Measurements from ENCODE around the gene SUFU.
A peak's percentile ranks its signal among the peaks of the same experiment; 100 is the strongest.
"Not testable (repeated sequence)": the region's sequence is repeated elsewhere in the genome, so short reads cannot be mapped to it uniquely, and the experiment has no call there.

Gene SUFU

GRCh38 chr10:102476466-102477141 is 27.2 kb upstream of the SUFU start:
- H3K27ac ChIP-seq: no peak overlapping the region
- no peak for DNase-seq (ENCODE audit: low read depth, low spot score)

- no peak for DNase-seq (ENCODE audit: low read depth, low spot score)
- H3K27ac ChIP-seq: no peak overlapping the region
These were observed 24.1 kb upstream of the SUFU start for GRCh38 chr10:102479651-102480050.

- no peak for DNase-seq (ENCODE audit: low read depth, low spot score)
- H3K27ac ChIP-seq: no peak overlapping the region
These were observed 23.4 kb upstream of the SUFU start for GRCh38 chr10:102480396-102480795.

GRCh38 chr10:102484021-102484420 is 19.8 kb upstream of the SUFU start:
- H3K27ac ChIP-seq: no peak overlapping the region
- DNase-seq (ENCODE audit: low read depth, low spot score): no peak

GRCh38 chr10:102485093-102485784 is 18.5 kb upstream of the SUFU start:
- DNase-seq (ENCODE audit: low read depth, low spot score): no peak
- no peak overlapping the region for H3K27ac ChIP-seq

GRCh38 chr10:102491136-102491535 is 12.6 kb upstream of the SUFU start:
- no peak overlapping the region for H3K27ac ChIP-seq
- no peak for DNase-seq (ENCODE audit: low read depth, low spot score)

- no peak overlapping the region for H3K27ac ChIP-seq
- no peak for DNase-seq (ENCODE audit: low read depth, low spot score)
These were observed 11.3 kb upstream of the SUFU start for GRCh38 chr10:102492344-102492939.

GRCh38 chr10:102492983-102493382 is 10.8 kb upstream of the SUFU start:
- H3K27ac ChIP-seq: peak overlapping the region; percentile 46

GRCh38 chr10:102493771-102494170 is 10.0 kb upstream of the SUFU start:
- peak overlapping the region; percentile 46 for H3K27ac ChIP-seq
- DNase-seq (ENCODE audit: low read depth, low spot score): peak; percentile 5

More at GRCh38 chr10:102492983-102493382, 10.8 kb upstream of the SUFU start:
- DNase-seq (ENCODE audit: low read depth, low spot score): peak; percentile 6

- no peak for DNase-seq (ENCODE audit: low read depth, low spot score)
These were observed 6.2 kb upstream of the SUFU start for GRCh38 chr10:102497545-102497944.

GRCh38 chr10:102499356-102499755 is 4.4 kb upstream of the SUFU start:
- H3K27ac ChIP-seq: no peak overlapping the region
- DNase-seq (ENCODE audit: low read depth, low spot score): no peak

More at GRCh38 chr10:102497545-102497944, 6.2 kb upstream of the SUFU start:
- no peak overlapping the region for H3K27ac ChIP-seq

- not testable (repeated sequence) for DNase-seq (ENCODE audit: low read depth, low spot score); H3K27ac ChIP-seq
These were observed 3.1 kb upstream of the SUFU start for GRCh38 chr10:102500686-102501085.

GRCh38 chr10:102501201-102502028 is 2.4 kb upstream of the SUFU start:
- no peak for DNase-seq (ENCODE audit: low read depth, low spot score)
- H3K27ac ChIP-seq: peak overlapping the region; percentile 81

- H3K27ac ChIP-seq: peak overlapping the region; percentile 81
- DNase-seq (ENCODE audit: low read depth, low spot score): peak; percentile 96
These were observed 1.8 kb upstream of the SUFU start for GRCh38 chr10:102502029-102502336.

GRCh38 chr10:102502337-102503151 is 1.2 kb upstream of the SUFU start, which contains the start of gene ACTR1A:
ACTR1A (minus strand) TSS chr10:102502712; CDS start chr10:102502647, 65 bp downstream.
- H3K27ac ChIP-seq: peak within 1 kb of the TSS; percentile 81
- peak; percentile 100 for DNase-seq (ENCODE audit: low read depth, low spot score)

GRCh38 chr10:102504179-102504975 is 605 bp downstream of the SUFU start:
- no peak for DNase-seq (ENCODE audit: low read depth, low spot score)

GRCh38 chr10:102504976-102505300 is 1.2 kb downstream of the SUFU start:
- DNase-seq (ENCODE audit: low read depth, low spot score): no peak
- H3K27ac ChIP-seq: no peak overlapping the region

More at GRCh38 chr10:102504179-102504975, 605 bp downstream of the SUFU start:
- no peak overlapping the region for H3K27ac ChIP-seq

GRCh38 chr10:102505462-102506115 is 1.8 kb downstream of the SUFU start:
- no peak overlapping the region for H3K27ac ChIP-seq
- no peak for DNase-seq (ENCODE audit: low read depth, low spot score)

- no peak overlapping the region for H3K27ac ChIP-seq
- no peak for DNase-seq (ENCODE audit: low read depth, low spot score)
These were observed 3.7 kb downstream of the SUFU start for GRCh38 chr10:102507521-102507920.
